HEK293 (cell line): ENCODE data around the gene GNA12.

Source experiments
- CTCF ChIA-PET: fragments of 350-600 bp; formaldehyde crosslinking; extraction: SDS; loops from one replicate; lab custom pipeline; 2021; ENCODE audit warnings: antibody characterized with exemption; lab: Yijun Ruan, JAX
- POLR2A ChIA-PET: fragments of 300-600 bp; formaldehyde crosslinking; extraction: SDS; loops from one replicate; lab custom pipeline; 2020; ENCODE audit warnings: antibody characterized with exemption, inconsistent platforms; lab: Yijun Ruan, JAX
- H3K27ac ChIP-seq: fragments of 200-500 bp; sonication (Bioruptor generic); 2 replicates; pipeline ENCODE4 v1.5.1; 2014; ENCODE audit warnings: low read depth, low read length, control low read depth, inconsistent platforms; ENCODE audit errors: extremely low read depth
- H3K36me3 ChIP-seq, 2 experiments: fragments of 200-500 bp in 1 of 2; sonication (Bioruptor generic) in 1 of 2; 1 replicate in 1 of 2; 2 replicates in 1 of 2; pipeline ENCODE4 v1.5.1; 2014 to 2017; ENCODE audit warnings: inconsistent platforms in 2 of 2, low read length in 2 of 2; ENCODE audit not compliant: control insufficient read depth in 2 of 2, insufficient read depth in 1 of 2
- H3K4me1 ChIP-seq: fragments of 200-500 bp; sonication (Bioruptor generic); 2 replicates; pipeline ENCODE4 v1.5.1; 2014; ENCODE audit warnings: mild to moderate bottlenecking, low read length, inconsistent platforms; ENCODE audit not compliant: control insufficient read depth, insufficient read depth
- H3K4me3 ChIP-seq: 2 replicates; pipeline ENCODE4 v1.5.1; 2011; ENCODE audit warnings: low read depth, mild to moderate bottlenecking, control low read depth, low read length, moderate library complexity
- H3K9me3 ChIP-seq: fragments of 200-500 bp; sonication (Bioruptor generic); 2 replicates; pipeline ENCODE4 v1.5.1; 2014; ENCODE audit warnings: low read depth, low read length, inconsistent platforms; ENCODE audit not compliant: control insufficient read depth, insufficient read depth
- GFI1B ChIP-seq: fragments of 450-650 bp; formaldehyde crosslinking; IDR thresholded peaks from 2 replicates; pipeline ENCODE4 v1.5.1; 2016; ENCODE audit warnings: missing biosample characterization, missing genetic modification characterization
- OVOL3 ChIP-seq: fragments of 450-650 bp; formaldehyde crosslinking; IDR thresholded peaks from 2 replicates; pipeline ENCODE4 v1.5.1; 2016; ENCODE audit warnings: missing biosample characterization, missing genetic modification characterization
- SALL2 ChIP-seq: fragments of 450-650 bp; formaldehyde crosslinking; IDR thresholded peaks from 2 replicates; pipeline ENCODE4 v1.5.0; 2017; ENCODE audit warnings: missing biosample characterization, mild to moderate bottlenecking, missing genetic modification characterization, borderline replicate concordance
- ZBTB20 ChIP-seq: fragments of 450-650 bp; formaldehyde crosslinking; IDR thresholded peaks from 2 replicates; pipeline ENCODE4 v1.5.1; 2016; ENCODE audit warnings: missing biosample characterization, missing genetic modification characterization
- ZEB2 ChIP-seq: fragments of 450-650 bp; formaldehyde crosslinking; IDR thresholded peaks from 2 replicates; pipeline ENCODE4 v1.5.1; 2016; ENCODE audit warnings: missing biosample characterization, missing genetic modification characterization
- ZNF132 ChIP-seq: fragments of 450-650 bp; formaldehyde crosslinking; IDR thresholded peaks from 2 replicates; pipeline ENCODE4 v1.5.1; 2017; ENCODE audit warnings: missing biosample characterization, missing genetic modification characterization, borderline replicate concordance
- ZNF146 ChIP-seq: fragments of 450-650 bp; formaldehyde crosslinking; IDR thresholded peaks from 2 replicates; pipeline ENCODE4 v1.5.1; 2016; ENCODE audit warnings: missing biosample characterization, missing genetic modification characterization
- ZNF16 ChIP-seq: fragments of 450-650 bp; formaldehyde crosslinking; IDR thresholded peaks from 2 replicates; pipeline ENCODE4 v1.5.1; 2016; ENCODE audit warnings: low read depth, missing biosample characterization, missing genetic modification characterization
- ZNF169 ChIP-seq: fragments of 450-650 bp; formaldehyde crosslinking; IDR thresholded peaks from 2 replicates; pipeline ENCODE4 v1.5.1; 2016; ENCODE audit warnings: missing biosample characterization, missing genetic modification characterization
- ZNF2 ChIP-seq: fragments of 450-650 bp; formaldehyde crosslinking; IDR thresholded peaks from 2 replicates; pipeline ENCODE4 v1.5.1; 2016; ENCODE audit warnings: missing biosample characterization, missing genetic modification characterization
- ZNF211 ChIP-seq: fragments of 450-650 bp; formaldehyde crosslinking; IDR thresholded peaks from 2 replicates; pipeline ENCODE4 v1.5.1; 2016; ENCODE audit warnings: low read depth, missing biosample characterization, missing genetic modification characterization
- ZNF221 ChIP-seq: fragments of 450-650 bp; formaldehyde crosslinking; IDR thresholded peaks from 2 replicates; pipeline ENCODE4 v1.5.1; 2017; ENCODE audit warnings: missing biosample characterization, missing genetic modification characterization, borderline replicate concordance
- ZNF274 ChIP-seq, 2 experiments: fragments of 200-500 bp in 1 of 2; fragments of 450-650 bp in 1 of 2; sonication (Bioruptor generic) in 1 of 2; formaldehyde crosslinking in 1 of 2; IDR thresholded peaks; 2 replicates each; pipeline versions ENCODE4 v1.5.1 to v1.6.1; 2014 to 2016; ENCODE audit warnings: borderline replicate concordance in 1 of 2, inconsistent platforms in 1 of 2, low read length in 1 of 2, missing biosample characterization in 1 of 2, missing genetic modification characterization in 1 of 2
- ZNF423 ChIP-seq: fragments of 450-650 bp; formaldehyde crosslinking; IDR thresholded peaks from 2 replicates; pipeline ENCODE4 v1.5.1; 2016; ENCODE audit warnings: missing biosample characterization, missing genetic modification characterization
- ZNF596 ChIP-seq: fragments of 450-650 bp; IDR thresholded peaks from 2 replicates; pipeline ENCODE4 v1.5.0; 2018; ENCODE audit warnings: missing biosample characterization, mild to moderate bottlenecking, missing genetic modification characterization, moderate library complexity
- ZNF701 ChIP-seq: fragments of 450-650 bp; formaldehyde crosslinking; IDR thresholded peaks from 2 replicates; pipeline ENCODE4 v1.5.1; 2016; ENCODE audit warnings: missing biosample characterization, missing genetic modification characterization
- ZNF791 ChIP-seq: fragments of 450-650 bp; formaldehyde crosslinking; IDR thresholded peaks from 2 replicates; pipeline ENCODE4 v1.5.1; 2016; ENCODE audit warnings: missing biosample characterization, missing genetic modification characterization
- ZNF843 ChIP-seq: fragments of 450-650 bp; formaldehyde crosslinking; IDR thresholded peaks from 2 replicates; pipeline ENCODE4 v1.5.1; 2016; ENCODE audit warnings: missing biosample characterization, missing genetic modification characterization
- TF ChIP-seq, protein P1 (sequence below): fragments of 450-650 bp; IDR thresholded peaks from 2 replicates; pipeline ENCODE4 v1.5.1; 2018; ENCODE audit warnings: missing biosample characterization, missing genetic modification characterization
- TF ChIP-seq, protein P2 (sequence below): fragments of 450-650 bp; formaldehyde crosslinking; IDR thresholded peaks from 2 replicates; pipeline ENCODE4 v1.5.1; 2016; ENCODE audit warnings: missing biosample characterization, missing genetic modification characterization
- TF ChIP-seq, protein P3 (sequence below): fragments of 450-650 bp; formaldehyde crosslinking; IDR thresholded peaks from 2 replicates; pipeline ENCODE4 v1.5.1; 2016; ENCODE audit warnings: missing biosample characterization, missing genetic modification characterization, borderline replicate concordance

GNA12 gene

DNA sequence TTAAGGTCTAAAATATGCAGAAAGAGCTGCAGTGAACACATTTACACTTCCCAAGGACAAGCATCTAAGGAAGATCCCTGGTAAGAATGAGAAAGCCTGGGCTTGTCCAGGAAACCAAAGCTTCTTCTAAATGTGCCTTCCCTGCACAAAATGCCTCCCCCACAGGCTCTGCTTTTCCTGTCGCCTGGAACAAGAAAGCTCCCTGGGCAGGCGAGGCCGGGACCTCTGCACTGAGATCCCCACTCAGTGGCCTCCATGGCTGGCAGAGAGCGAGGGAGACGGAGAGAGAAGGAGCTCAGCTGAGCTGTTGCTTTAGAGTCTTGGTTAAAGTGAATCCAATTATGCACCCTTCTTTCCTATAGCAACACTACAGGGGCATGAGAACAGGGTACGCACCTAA lies 80.5 kb downstream of the GNA12 start (continued):
- no peak for TF ChIP-seq ZNF423

DNA sequence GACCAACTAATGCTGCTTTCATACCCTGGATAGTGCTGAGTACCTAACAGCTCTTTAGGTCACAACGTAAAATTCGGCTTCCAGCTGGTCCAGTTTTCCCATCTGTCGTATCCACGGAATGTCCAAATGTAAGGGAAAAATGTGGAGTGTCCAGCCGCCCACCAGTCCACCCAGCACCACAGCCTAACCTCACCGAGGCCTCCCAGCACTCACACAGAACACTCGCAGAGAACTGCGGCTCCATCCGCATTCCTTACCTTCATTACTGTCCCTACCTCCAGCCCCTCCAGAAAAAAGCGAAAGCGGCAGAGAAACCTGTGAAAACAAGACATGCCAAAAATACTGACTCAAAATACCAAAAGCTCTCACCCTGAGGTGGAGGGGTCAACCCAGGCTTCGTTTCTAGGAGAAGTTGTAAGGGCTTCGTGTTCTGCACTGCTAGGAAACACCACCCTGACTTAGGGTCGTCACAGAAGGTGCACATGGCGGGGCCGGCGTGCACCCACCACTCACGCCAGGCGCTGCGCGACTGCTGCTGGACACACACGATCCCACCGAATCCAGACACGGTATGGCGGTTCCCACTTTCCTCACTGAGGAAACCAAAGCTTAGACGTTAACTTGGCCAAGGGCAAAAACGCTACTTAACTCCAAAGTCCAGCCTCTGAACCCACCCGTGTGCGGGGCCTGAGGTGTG lies 82.2 kb downstream of the GNA12 start:
- no peaks in the 10 kb centered on the region for H3K36me3 ChIP-seq
- TF ChIP-seq ZNF221 (tag by site-specific recombination) = no peak
- no peak for TF ChIP-seq ZNF791 (tag by site-specific recombination)
- TF ChIP-seq ZNF2 (tag by site-specific recombination) = no peak
- no peak for TF ChIP-seq ZNF132
- TF ChIP-seq ZNF146 (tag by site-specific recombination) = no peak
- TF ChIP-seq, all 188 proteins: peak for 0
- POLR2A ChIA-PET = no interaction called here
- Histone ChIP-seq H3K4me1 (peaks cover 6% of the 10 kb centered on the region), H3K4me3 (no peak overlapping the region), H3K9me3 (no peaks in the 10 kb centered on the region), H3K27ac (no peak overlapping the region)
- CTCF ChIA-PET = interaction anchor here (0.6 to 1.3 kb wide), 7 partner anchors 16 to 654 kb away, joined by 3 to 7 read pairs (median 4); no protein-coding TSS in a partner anchor

DNA sequence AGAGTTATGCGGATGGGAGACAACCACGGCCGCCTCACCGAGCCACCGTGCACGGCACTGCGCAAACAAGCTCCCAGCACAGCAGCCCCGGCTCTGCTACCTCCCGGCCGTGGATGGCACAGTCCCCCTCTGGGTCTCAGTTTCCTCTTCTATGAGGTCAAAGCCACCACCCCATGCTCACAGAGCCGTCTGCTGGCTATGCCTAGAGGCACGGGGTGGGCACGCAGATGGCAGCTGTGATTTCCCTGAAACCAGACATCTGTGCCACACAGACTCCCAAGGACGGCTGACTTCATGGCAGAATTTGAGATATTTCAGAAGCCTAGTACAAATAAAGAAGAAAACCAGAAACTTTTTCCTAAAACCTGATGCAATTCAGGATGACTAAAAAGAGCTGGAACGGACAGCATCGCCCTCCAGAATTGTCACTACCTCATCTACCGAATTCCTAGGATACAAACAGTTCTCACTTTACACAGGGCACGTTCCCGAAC lies 82.9 kb downstream of the GNA12 start:
- Histone ChIP-seq H3K27ac (no peak overlapping the region), H3K9me3 (no peaks in the 10 kb centered on the region), H3K4me1 (peaks cover 6% of the 10 kb centered on the region), H3K36me3 (no peaks in the 10 kb centered on the region), H3K4me3 (no peak overlapping the region)
- POLR2A ChIA-PET = no interaction called here
- CTCF ChIA-PET = interaction anchor here (0.6 to 1.4 kb wide), 10 partner anchors 9 to 557 kb away, joined by 3 to 7 read pairs (median 4); no protein-coding TSS in a partner anchor
- TF ChIP-seq ZNF169 (tag by site-specific recombination) = no peak
- no peak for TF ChIP-seq ZNF701
- no peak for TF ChIP-seq OVOL3 (tag by site-specific recombination)
- TF ChIP-seq ZNF596 (tag by site-specific recombination) = no peak
- no peak for TF ChIP-seq SALL2 (tag by site-specific recombination)
- no peak for TF ChIP-seq ZNF843 (tag by site-specific recombination)
- TF ChIP-seq, protein P1, sequence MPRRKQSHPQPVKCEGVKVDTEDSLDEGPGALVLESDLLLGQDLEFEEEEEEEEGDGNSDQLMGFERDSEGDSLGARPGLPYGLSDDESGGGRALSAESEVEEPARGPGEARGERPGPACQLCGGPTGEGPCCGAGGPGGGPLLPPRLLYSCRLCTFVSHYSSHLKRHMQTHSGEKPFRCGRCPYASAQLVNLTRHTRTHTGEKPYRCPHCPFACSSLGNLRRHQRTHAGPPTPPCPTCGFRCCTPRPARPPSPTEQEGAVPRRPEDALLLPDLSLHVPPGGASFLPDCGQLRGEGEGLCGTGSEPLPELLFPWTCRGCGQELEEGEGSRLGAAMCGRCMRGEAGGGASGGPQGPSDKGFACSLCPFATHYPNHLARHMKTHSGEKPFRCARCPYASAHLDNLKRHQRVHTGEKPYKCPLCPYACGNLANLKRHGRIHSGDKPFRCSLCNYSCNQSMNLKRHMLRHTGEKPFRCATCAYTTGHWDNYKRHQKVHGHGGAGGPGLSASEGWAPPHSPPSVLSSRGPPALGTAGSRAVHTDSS (tag by site-specific recombination) = no peak
- no peak for TF ChIP-seq ZNF211
- no peak for TF ChIP-seq GFI1B
- no peak for TF ChIP-seq ZNF16 (tag by site-specific recombination)
- no peak for TF ChIP-seq ZBTB20 (tag by site-specific recombination)
- TF ChIP-seq, protein P2, sequence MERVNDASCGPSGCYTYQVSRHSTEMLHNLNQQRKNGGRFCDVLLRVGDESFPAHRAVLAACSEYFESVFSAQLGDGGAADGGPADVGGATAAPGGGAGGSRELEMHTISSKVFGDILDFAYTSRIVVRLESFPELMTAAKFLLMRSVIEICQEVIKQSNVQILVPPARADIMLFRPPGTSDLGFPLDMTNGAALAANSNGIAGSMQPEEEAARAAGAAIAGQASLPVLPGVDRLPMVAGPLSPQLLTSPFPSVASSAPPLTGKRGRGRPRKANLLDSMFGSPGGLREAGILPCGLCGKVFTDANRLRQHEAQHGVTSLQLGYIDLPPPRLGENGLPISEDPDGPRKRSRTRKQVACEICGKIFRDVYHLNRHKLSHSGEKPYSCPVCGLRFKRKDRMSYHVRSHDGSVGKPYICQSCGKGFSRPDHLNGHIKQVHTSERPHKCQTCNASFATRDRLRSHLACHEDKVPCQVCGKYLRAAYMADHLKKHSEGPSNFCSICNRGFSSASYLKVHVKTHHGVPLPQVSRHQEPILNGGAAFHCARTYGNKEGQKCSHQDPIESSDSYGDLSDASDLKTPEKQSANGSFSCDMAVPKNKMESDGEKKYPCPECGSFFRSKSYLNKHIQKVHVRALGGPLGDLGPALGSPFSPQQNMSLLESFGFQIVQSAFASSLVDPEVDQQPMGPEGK = no peak
- no peak for TF ChIP-seq ZNF274 (IDR thresholded peaks at IDR 0.05; ENCODE audit: low read length)
- no peak for TF ChIP-seq ZNF274 (tag by site-specific recombination; IDR thresholded peaks at IDR 0.05; ENCODE audit: borderline replicate concordance)
- TF ChIP-seq, protein P3, sequence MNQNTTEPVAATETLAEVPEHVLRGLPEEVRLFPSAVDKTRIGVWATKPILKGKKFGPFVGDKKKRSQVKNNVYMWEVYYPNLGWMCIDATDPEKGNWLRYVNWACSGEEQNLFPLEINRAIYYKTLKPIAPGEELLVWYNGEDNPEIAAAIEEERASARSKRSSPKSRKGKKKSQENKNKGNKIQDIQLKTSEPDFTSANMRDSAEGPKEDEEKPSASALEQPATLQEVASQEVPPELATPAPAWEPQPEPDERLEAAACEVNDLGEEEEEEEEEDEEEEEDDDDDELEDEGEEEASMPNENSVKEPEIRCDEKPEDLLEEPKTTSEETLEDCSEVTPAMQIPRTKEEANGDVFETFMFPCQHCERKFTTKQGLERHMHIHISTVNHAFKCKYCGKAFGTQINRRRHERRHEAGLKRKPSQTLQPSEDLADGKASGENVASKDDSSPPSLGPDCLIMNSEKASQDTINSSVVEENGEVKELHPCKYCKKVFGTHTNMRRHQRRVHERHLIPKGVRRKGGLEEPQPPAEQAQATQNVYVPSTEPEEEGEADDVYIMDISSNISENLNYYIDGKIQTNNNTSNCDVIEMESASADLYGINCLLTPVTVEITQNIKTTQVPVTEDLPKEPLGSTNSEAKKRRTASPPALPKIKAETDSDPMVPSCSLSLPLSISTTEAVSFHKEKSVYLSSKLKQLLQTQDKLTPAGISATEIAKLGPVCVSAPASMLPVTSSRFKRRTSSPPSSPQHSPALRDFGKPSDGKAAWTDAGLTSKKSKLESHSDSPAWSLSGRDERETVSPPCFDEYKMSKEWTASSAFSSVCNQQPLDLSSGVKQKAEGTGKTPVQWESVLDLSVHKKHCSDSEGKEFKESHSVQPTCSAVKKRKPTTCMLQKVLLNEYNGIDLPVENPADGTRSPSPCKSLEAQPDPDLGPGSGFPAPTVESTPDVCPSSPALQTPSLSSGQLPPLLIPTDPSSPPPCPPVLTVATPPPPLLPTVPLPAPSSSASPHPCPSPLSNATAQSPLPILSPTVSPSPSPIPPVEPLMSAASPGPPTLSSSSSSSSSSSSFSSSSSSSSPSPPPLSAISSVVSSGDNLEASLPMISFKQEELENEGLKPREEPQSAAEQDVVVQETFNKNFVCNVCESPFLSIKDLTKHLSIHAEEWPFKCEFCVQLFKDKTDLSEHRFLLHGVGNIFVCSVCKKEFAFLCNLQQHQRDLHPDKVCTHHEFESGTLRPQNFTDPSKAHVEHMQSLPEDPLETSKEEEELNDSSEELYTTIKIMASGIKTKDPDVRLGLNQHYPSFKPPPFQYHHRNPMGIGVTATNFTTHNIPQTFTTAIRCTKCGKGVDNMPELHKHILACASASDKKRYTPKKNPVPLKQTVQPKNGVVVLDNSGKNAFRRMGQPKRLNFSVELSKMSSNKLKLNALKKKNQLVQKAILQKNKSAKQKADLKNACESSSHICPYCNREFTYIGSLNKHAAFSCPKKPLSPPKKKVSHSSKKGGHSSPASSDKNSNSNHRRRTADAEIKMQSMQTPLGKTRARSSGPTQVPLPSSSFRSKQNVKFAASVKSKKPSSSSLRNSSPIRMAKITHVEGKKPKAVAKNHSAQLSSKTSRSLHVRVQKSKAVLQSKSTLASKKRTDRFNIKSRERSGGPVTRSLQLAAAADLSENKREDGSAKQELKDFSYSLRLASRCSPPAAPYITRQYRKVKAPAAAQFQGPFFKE (tag by site-specific recombination) = no peak
- no peak for TF ChIP-seq ZEB2 (tag by site-specific recombination)
